RWPE2 (cell line): ENCODE data around the gene TUNAR.

Source experiments
- ATAC-seq: fragments of 200-7000 bp; cut with Tn5 transposase; 3 replicates; pipeline ENCODE4 v1.9.1; 2021; ENCODE audit warnings: low read depth
- DNase-seq: peaks from one replicate; pipeline ENCODE4 v3.0.0-alpha.2; 2020; ENCODE audit warnings: low spot score
- H3K27ac ChIP-seq: fragments of 450-650 bp; 2 replicates; pipeline ENCODE4 v1.5.1; 2017; ENCODE audit warnings: mild to moderate bottlenecking; ENCODE audit not compliant: poor library complexity, severe bottlenecking
- H3K27me3 ChIP-seq: fragments of 250-450 bp; sonication (Bioruptor Pico); 2 replicates; pipeline ENCODE4 v1.5.1; 2021; ENCODE audit warnings: mild to moderate bottlenecking, moderate library complexity; ENCODE audit not compliant: insufficient read depth, poor library complexity, severe bottlenecking
- H3K36me3 ChIP-seq: fragments of 250-450 bp; sonication (Bioruptor Pico); 2 replicates; pipeline ENCODE4 v1.5.1; 2020; ENCODE audit warnings: low read depth, mild to moderate bottlenecking, moderate library complexity
- H3K4me1 ChIP-seq: fragments of 250-450 bp; sonication (Bioruptor Pico); 2 replicates; pipeline ENCODE4 v1.5.1; 2021; ENCODE audit warnings: mild to moderate bottlenecking, moderate library complexity; ENCODE audit not compliant: insufficient read depth, poor library complexity, severe bottlenecking
- H3K4me3 ChIP-seq: fragments of 250-450 bp; sonication (Bioruptor Pico); 2 replicates; pipeline ENCODE4 v1.5.1; 2021; ENCODE audit warnings: mild to moderate bottlenecking, moderate library complexity; ENCODE audit not compliant: severe bottlenecking
- H3K9me3 ChIP-seq: fragments of 250-450 bp; sonication (Bioruptor Pico); 2 replicates; pipeline ENCODE4 v1.5.1; 2021; ENCODE audit warnings: mild to moderate bottlenecking, moderate library complexity; ENCODE audit not compliant: severe bottlenecking
- CTCF ChIP-seq: fragments of 450-650 bp; IDR thresholded peaks from one replicate; pipeline ENCODE4 v1.5.1; 2017; ENCODE audit warnings: mild to moderate bottlenecking, moderate library complexity; ENCODE audit not compliant: poor library complexity, severe bottlenecking

Gene TUNAR

GRCh38 chr14:95931384-95931783, 54.8 kb downstream of the TUNAR start:
- TF ChIP-seq CTCF = no peak
- Histone ChIP-seq H3K4me1 (no peaks in the 10 kb centered on the region), H3K27me3 (peaks cover 16% of the 10 kb centered on the region), H3K36me3 (no peaks in the 10 kb centered on the region), H3K27ac (no peak overlapping the region), H3K4me3 (no peak overlapping the region), H3K9me3 (no peaks in the 10 kb centered on the region)
- ATAC-seq = no peak
- no peak for DNase-seq

GRCh38 chr14:95935228-95935822, 58.7 kb downstream of the TUNAR start:
- no peak for TF ChIP-seq CTCF
- ATAC-seq (no peak), DNase-seq (no peak)
- Histone ChIP-seq H3K4me3 (no peak overlapping the region), H3K36me3 (no peaks in the 10 kb centered on the region), H3K4me1 (no peaks in the 10 kb centered on the region), H3K9me3 (no peaks in the 10 kb centered on the region), H3K27me3 (no peaks in the 10 kb centered on the region), H3K27ac (no peak overlapping the region)

GRCh38 chr14:95936041-95936440, 59.4 kb downstream of the TUNAR start:
- H3K36me3 ChIP-seq = no peaks in the 10 kb centered on the region
- no peaks in the 10 kb centered on the region for H3K27me3 ChIP-seq
- no peaks in the 10 kb centered on the region for H3K9me3 ChIP-seq
- H3K4me3 ChIP-seq = no peak overlapping the region
- H3K27ac ChIP-seq = no peak overlapping the region
- TF ChIP-seq CTCF = no peak
- no peaks in the 10 kb centered on the region for H3K4me1 ChIP-seq
- ATAC-seq (no peak), DNase-seq (no peak)

- Histone ChIP-seq H3K4me1 (no peaks in the 10 kb centered on the region), H3K36me3 (no peaks in the 10 kb centered on the region), H3K4me3 (no peak overlapping the region), H3K27me3 (no peaks in the 10 kb centered on the region), H3K9me3 (peaks cover 3% of the 10 kb centered on the region), H3K27ac (no peak overlapping the region)
- TF ChIP-seq CTCF = no peak
- DNase-seq = no peak
- no peak for ATAC-seq
Measured at GRCh38 chr14:95939335-95939734, 62.7 kb downstream of the TUNAR start.

- TF ChIP-seq CTCF = no peak
- H3K9me3 ChIP-seq = peaks cover 3% of the 10 kb centered on the region
Measured at GRCh38 chr14:95941897-95942296, 65.3 kb downstream of the TUNAR start.

More at GRCh38 chr14:95941897-95942296, 65.3 kb downstream of the TUNAR start:
- ATAC-seq = no peak
- no peak overlapping the region for H3K4me3 ChIP-seq
- no peak for DNase-seq
- H3K27me3 ChIP-seq = no peaks in the 10 kb centered on the region
- H3K27ac ChIP-seq = no peak overlapping the region
- no peaks in the 10 kb centered on the region for H3K36me3 ChIP-seq
- no peaks in the 10 kb centered on the region for H3K4me1 ChIP-seq
